OCI-LY7 (cell line): Measurements from ENCODE around the gene CFAP90.

Source experiments
- CTCF ChIP-seq: fragments of 200-600 bp; sonication (generic); conservative IDR thresholded peaks from 2 replicates; pipeline ENCODE4 v1.5.1; 2014; ENCODE audit warnings: mild to moderate bottlenecking, antibody characterized with exemption, low read length, moderate library complexity, mixed read lengths
- EZH2phosphoT487 ChIP-seq: fragments of 200-600 bp; sonication (generic); IDR thresholded peaks from 2 replicates; pipeline ENCODE4 v1.6.1; 2018; ENCODE audit warnings: low read depth, borderline replicate concordance, mild to moderate bottlenecking, mixed run types, antibody characterized with exemption, low read length, moderate library complexity, mixed read lengths

DNA sequence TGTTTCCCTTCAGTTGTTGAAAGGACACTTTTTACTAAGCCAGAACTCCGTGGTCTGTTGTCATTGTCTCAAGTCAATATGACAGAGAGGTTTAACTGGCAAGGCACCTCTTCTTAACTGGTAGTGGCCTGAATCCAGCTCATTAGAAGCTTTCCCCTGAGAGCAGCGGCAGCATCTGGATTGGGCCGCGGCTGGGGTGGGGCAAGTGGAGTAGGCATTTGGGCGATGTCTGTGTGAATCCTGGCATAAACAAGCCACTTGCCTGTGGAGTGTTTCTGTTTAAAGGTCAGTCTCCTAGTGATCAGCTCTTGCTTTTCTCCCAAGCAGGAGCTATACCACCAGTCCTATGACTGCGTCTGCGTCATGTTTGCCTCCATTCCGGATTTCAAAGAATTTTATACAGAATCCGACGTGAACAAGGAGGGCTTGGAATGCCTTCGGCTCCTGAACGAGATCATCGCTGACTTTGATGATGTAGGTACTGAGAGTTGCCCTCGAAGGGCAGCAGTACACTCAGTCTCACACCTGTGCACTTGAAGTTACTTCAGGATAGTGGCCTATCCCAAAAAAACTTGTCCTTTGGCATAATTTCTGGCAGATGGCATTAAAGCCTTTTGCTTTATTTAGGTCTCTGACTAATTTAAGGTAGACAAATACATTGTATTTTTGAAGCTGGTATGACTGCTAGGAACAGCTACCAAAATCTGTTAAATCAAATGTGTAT is 48.9 kb downstream of the CFAP90 start:
- no peak for TF ChIP-seq CTCF
- TF ChIP-seq EZH2phosphoT487, result no peak
